Fibroblast of the aortic adventitia (primary cell): ENCODE data around the gene CLDN1. TPM values are rescaled to one million over a fixed set of nuclear protein-coding genes. Genes with fewer than 3 reads are reported as not detected.

Experiments used
- DNase-seq: peaks from one replicate; pipeline ENCODE4 v3.0.0-alpha.2; 2010; ENCODE audit warnings: low read depth
- H3K4me3 ChIP-seq: 2 replicates; pipeline ENCODE4 v1.5.1; 2011; ENCODE audit warnings: low read depth, mild to moderate bottlenecking, control low read depth, low read length, moderate library complexity
- total RNA-seq: library from RNA; depleted of rRNA; stranded (reverse); fragments of >200 nt; gene quantifications from 2 replicates; pipeline ENCODE4 v1.2.3, GENCODE V29; 2012; ENCODE audit warnings: low replicate concordance
- TF ChIP-seq, protein P1 (sequence below): IDR thresholded peaks from 2 replicates; pipeline ENCODE4 v1.5.1; 2011; ENCODE audit warnings: mild to moderate bottlenecking, low read length, control low read depth, inconsistent platforms; ENCODE audit not compliant: insufficient read depth

Gene CLDN1, protein sequence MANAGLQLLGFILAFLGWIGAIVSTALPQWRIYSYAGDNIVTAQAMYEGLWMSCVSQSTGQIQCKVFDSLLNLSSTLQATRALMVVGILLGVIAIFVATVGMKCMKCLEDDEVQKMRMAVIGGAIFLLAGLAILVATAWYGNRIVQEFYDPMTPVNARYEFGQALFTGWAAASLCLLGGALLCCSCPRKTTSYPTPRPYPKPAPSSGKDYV
- total RNA-seq = 0.18 and 1.3 TPM in 2 replicates

DNA sequence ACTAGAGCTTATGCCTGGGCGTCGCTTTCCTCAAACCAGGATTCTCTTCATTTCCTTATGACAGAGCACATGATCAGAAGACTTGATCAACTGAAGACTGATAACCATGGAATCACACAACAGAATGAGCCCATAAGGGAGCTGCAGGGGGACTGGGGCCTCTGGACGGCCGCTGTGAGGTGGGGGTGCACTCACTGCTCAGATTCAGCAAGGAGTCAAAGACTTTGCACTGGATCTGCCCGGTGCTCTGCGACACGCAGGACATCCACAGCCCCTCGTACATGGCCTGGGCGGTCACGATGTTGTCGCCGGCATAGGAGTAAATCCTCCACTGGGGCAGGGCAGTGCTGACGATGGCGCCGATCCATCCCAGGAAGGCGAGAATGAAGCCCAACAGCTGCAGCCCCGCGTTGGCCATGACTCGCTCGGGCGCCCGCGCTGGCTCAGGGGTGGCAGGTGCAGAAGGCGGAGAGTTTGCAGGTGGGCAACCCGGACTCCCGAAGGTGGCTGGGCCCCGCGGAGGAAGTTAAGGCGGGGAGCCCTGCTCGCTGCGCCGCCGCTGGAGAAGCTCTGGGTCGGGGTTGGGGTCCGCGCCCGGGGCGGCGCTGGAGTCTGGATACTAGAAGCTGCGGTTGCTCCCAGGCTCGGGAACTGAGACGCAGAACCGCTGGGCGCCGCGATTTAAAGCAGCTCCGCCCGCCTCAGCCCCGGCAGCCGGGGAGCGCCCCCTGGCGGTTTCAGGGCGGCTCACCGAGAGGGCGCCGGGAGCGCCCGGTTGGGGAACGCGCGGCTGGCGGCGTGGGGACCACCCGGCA, at the start of gene CLDN1:
TSS of gene CLDN1 (minus strand) at position 658 of the 815 bp plus-strand sequence. CDS start at position 418, 240 bp downstream.
- peak within 1 kb of the TSS; percentile 67 for H3K4me3 ChIP-seq
- DNase-seq = peak; percentile 69
- TF ChIP-seq, protein P1, sequence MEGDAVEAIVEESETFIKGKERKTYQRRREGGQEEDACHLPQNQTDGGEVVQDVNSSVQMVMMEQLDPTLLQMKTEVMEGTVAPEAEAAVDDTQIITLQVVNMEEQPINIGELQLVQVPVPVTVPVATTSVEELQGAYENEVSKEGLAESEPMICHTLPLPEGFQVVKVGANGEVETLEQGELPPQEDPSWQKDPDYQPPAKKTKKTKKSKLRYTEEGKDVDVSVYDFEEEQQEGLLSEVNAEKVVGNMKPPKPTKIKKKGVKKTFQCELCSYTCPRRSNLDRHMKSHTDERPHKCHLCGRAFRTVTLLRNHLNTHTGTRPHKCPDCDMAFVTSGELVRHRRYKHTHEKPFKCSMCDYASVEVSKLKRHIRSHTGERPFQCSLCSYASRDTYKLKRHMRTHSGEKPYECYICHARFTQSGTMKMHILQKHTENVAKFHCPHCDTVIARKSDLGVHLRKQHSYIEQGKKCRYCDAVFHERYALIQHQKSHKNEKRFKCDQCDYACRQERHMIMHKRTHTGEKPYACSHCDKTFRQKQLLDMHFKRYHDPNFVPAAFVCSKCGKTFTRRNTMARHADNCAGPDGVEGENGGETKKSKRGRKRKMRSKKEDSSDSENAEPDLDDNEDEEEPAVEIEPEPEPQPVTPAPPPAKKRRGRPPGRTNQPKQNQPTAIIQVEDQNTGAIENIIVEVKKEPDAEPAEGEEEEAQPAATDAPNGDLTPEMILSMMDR = peak; percentile 83

DNA sequence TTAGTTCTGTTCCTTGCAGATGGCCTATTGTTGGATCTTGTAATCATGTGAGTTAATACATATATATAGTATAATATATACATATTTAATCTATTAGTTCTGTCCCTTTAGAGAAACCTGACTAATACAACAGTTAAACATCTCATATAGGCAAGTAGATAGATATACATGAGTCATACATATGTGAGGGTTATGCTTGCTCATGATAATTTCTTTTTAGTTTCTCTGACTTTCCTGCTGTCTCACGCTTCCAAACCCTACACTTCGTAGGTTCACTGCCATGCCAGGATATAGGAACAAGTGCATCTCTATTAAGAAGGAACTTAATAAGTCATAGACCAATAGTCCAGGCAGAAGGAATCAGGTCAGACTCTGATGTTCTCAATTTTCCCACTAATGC, 48.9 kb upstream of the CLDN1 start:
- H3K4me3 ChIP-seq = no peak overlapping the region
- DNase-seq = no peak
- TF ChIP-seq, protein P1 = no peak

DNA sequence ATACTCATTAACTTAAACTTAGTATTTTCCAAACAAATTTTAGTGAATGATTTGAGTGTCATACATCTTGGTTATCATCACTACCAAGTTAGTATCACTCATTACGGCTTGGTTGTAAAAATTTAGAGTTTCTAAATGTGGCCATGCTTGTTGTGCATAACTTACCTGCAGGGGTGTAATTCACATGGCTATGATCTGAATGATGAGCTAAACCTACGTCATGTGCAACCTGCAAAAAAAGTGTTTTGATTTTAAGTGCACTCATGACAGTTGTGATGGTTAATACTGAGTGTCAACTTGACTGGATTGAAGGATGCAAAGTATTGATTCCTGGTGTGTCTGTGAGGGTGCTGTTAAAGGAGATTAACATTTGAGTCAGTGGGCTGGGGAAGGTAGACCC, 48.1 kb upstream of the CLDN1 start:
- no peak for DNase-seq
- TF ChIP-seq, protein P1 = no peak

DNA sequence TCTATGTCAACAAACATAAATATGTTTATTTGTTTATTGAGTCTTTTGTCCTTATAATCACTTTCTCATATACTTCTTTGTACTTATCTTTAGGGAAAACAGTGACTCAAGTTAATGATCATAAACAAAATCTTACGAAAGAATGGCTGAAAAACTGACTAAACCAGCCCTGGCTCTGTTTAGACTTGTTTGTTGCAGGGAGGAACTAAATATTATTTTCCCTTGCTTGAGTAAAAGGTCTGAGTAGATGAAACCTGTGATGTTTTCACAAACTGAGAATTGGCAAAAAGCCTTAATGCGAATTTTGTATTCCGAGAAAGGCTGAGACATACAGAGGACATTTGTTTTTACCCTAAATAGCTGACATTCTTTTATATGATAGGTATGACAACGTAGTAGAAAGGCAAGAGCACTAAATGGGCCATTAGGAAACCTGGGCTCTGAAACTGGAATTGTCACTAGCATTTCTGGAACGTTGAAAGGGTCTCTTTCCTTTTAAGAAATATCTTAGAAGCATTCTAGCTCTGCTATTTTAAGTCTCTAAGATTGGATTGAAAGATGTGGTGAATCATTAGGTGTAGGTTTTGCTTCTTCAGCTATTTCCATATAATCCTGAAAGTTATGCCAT, 47.5 kb upstream of the CLDN1 start:
- TF ChIP-seq, protein P1 = no peak
- DNase-seq = no peak
- no peak overlapping the region for H3K4me3 ChIP-seq

More for the DNA sequence above, 48.1 kb upstream of the CLDN1 start:
- H3K4me3 ChIP-seq = no peak overlapping the region

DNA sequence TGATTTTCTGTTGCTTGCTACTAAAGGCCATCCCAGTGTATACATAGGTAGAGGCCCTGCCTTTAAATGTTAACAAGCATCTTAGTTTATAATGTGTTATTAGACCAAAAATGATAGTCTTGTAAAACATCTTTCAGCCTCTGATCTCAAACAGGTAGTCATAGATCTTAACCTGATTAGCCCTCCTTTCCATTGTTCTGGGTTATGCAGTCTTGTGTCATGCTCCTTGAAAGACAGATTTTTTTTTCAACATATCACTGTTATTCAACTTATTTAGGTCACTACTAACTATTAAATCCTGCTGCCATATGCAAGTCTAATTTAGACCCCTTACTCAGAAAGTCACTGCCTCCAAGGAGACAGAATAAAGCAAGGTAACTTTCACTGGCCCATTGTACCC, 46.6 kb upstream of the CLDN1 start:
- no peak for DNase-seq
- TF ChIP-seq, protein P1 = no peak

DNA sequence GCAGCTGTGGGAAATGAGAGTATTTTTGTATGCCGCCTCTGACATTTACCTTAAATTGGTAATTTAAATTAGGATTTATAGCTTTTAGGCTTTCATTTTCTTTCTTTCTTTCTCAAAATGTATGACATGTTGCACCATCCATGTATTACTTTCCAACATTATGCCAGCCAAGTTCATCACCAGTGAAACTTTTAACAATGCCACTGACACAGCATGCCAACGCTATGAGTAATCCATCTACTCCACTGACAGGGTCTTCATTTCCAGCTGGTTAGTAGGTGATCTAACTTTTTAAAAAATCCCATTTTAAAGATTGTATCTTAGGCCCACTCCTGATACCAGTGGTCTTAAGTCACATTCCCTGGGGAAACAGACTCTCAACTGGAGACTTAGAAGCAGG, 43.9 kb upstream of the CLDN1 start:
- DNase-seq = peak; percentile 42
- H3K4me3 ChIP-seq = no peak overlapping the region
- TF ChIP-seq, protein P1 = no peak

More for the DNA sequence above, 46.6 kb upstream of the CLDN1 start:
- no peak overlapping the region for H3K4me3 ChIP-seq
